Fibroblast of lung (primary cell): ENCODE data around the gene CCDC152. TPM values are rescaled to one million over a fixed set of nuclear protein-coding genes. Genes with fewer than 3 reads are reported as not detected.

Source experiments
- DNase-seq, 2 donors: peaks; one replicate each; pipeline versions ENCODE4 v3.0.0 to v3.0.0-alpha.2; 2010; ENCODE audit warnings: low read depth in 2 of 2
- H2AFZ ChIP-seq: 2 replicates; pipeline ENCODE4 v1.5.1; 2012; ENCODE audit warnings: low read length, control low read depth, inconsistent platforms
- H3K27ac ChIP-seq: 2 replicates; pipeline ENCODE4 v1.5.1; 2011; ENCODE audit warnings: low read length, control low read depth; ENCODE audit not compliant: insufficient read depth
- H3K27me3 ChIP-seq: 2 replicates; pipeline ENCODE4 v1.5.1; 2011; ENCODE audit warnings: mild to moderate bottlenecking, low read length; ENCODE audit not compliant: control insufficient read depth, insufficient read depth
- H3K36me3 ChIP-seq: 2 replicates; pipeline ENCODE4 v1.5.1; 2011; ENCODE audit warnings: low read length; ENCODE audit not compliant: control insufficient read depth, insufficient read depth
- H3K4me1 ChIP-seq: 2 replicates; pipeline ENCODE4 v1.5.1; 2011; ENCODE audit warnings: low read length; ENCODE audit not compliant: control insufficient read depth, insufficient read depth; ENCODE audit errors: extremely low read depth
- H3K4me2 ChIP-seq: 2 replicates; pipeline ENCODE4 v1.5.1; 2011; ENCODE audit warnings: low read length, control low read depth; ENCODE audit not compliant: insufficient read depth; ENCODE audit errors: extremely low read depth
- H3K4me3 ChIP-seq, 4 experiments: fragments of 200-600 bp in 1 of 4; sonication (generic) in 1 of 4; replicated peaks in 1 of 4; 2 replicates each; pipeline ENCODE4 v1.5.1; 2011 to 2016; ENCODE audit warnings: low read length in 4 of 4, low read depth in 3 of 4, mild to moderate bottlenecking in 3 of 4, control low read depth in 2 of 4, inconsistent platforms in 1 of 4, mixed read lengths in 1 of 4; ENCODE audit not compliant: insufficient read depth in 1 of 4; ENCODE audit errors: control extremely low read depth in 1 of 4
- H3K79me2 ChIP-seq: 2 replicates; pipeline ENCODE4 v1.5.1; 2012; ENCODE audit warnings: mild to moderate bottlenecking, low read length, inconsistent platforms; ENCODE audit not compliant: control insufficient read depth, insufficient read depth
- H3K9ac ChIP-seq: 2 replicates; pipeline ENCODE4 v1.5.1; 2011; ENCODE audit warnings: mild to moderate bottlenecking, low read length, control low read depth; ENCODE audit not compliant: insufficient read depth
- H3K9me3 ChIP-seq: 2 replicates; pipeline ENCODE4 v1.5.1; 2012; ENCODE audit warnings: low read depth, low read length; ENCODE audit not compliant: control insufficient read depth, insufficient read depth
- H4K20me1 ChIP-seq: 2 replicates; pipeline ENCODE4 v1.5.1; 2011; ENCODE audit warnings: low read length; ENCODE audit not compliant: control insufficient read depth, insufficient read depth; ENCODE audit errors: extremely low read depth
- EZH2 ChIP-seq: IDR thresholded peaks from 2 replicates; pipeline ENCODE4 v1.5.1; 2012; ENCODE audit warnings: low read length, control low read depth, mild to moderate bottlenecking; ENCODE audit errors: missing control alignments
- polyA plus RNA-seq, 2 donors: library from polyadenylated mRNA; depleted of rRNA in 1 of 2; stranded (reverse) in 1 of 2; unstranded in 1 of 2; fragments of >200 nt; gene quantifications; 2 replicates each; pipeline ENCODE4 v1.2.1, GENCODE V29; 2011 to 2012; ENCODE audit warnings: missing spikeins in 1 of 2
- total RNA-seq: library from RNA; depleted of rRNA; stranded (reverse); fragments of >200 nt; gene quantifications from 2 replicates; pipeline ENCODE4 v1.2.1, GENCODE V29; 2014
- TF ChIP-seq, protein P1 (sequence below), 2 donors: IDR thresholded peaks in 1 of 2; conservative IDR thresholded peaks in 1 of 2; 1 replicate in 1 of 2; 2 replicates in 1 of 2; pipeline ENCODE4 v1.5.1; 2011 to 2012; ENCODE audit warnings: low read length in 2 of 2, control low read depth in 1 of 2, inconsistent platforms in 1 of 2, low read depth in 1 of 2, mild to moderate bottlenecking in 1 of 2

The CCDC152 gene
- total and polyA plus RNA-seq, 2 donors (not counting 1 experiment from before 2014, with no cell fraction given): 1.4 to 2.5 TPM

DNA sequence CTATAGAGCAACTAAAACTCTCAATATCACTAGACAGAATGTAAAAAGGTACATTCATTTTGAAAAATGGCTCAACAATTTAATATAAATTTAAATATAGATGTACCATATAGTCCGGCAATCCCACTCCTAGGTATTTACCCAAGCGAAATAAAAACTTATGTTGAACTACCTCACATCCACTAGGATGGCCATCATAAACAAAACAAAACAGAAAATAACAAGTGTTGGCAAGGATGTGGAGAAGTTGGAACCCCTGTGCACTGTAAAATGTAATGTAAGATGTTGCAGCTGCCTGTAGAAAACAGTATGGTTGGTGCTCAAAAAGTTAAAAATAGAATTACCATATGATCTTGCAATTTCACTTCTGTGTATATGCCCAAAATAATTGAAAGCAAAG lies 91.9 kb downstream of the CCDC152 start:
- no peaks in the 10 kb centered on the region for H4K20me1 ChIP-seq
- no peak overlapping the region for H2AFZ ChIP-seq
- DNase-seq: no peak
- no peaks in the 10 kb centered on the region for H3K4me1 ChIP-seq
- no peak overlapping the region for H3K9ac ChIP-seq
- TF ChIP-seq, protein P1, sequence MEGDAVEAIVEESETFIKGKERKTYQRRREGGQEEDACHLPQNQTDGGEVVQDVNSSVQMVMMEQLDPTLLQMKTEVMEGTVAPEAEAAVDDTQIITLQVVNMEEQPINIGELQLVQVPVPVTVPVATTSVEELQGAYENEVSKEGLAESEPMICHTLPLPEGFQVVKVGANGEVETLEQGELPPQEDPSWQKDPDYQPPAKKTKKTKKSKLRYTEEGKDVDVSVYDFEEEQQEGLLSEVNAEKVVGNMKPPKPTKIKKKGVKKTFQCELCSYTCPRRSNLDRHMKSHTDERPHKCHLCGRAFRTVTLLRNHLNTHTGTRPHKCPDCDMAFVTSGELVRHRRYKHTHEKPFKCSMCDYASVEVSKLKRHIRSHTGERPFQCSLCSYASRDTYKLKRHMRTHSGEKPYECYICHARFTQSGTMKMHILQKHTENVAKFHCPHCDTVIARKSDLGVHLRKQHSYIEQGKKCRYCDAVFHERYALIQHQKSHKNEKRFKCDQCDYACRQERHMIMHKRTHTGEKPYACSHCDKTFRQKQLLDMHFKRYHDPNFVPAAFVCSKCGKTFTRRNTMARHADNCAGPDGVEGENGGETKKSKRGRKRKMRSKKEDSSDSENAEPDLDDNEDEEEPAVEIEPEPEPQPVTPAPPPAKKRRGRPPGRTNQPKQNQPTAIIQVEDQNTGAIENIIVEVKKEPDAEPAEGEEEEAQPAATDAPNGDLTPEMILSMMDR (conservative IDR thresholded peaks at IDR 0.05 in 1 of 2, IDR thresholded peaks at IDR 0.05 in 1 of 2; ENCODE audit: low read depth in 1 of 2, low read length in 2 of 2): no peak
- TF ChIP-seq EZH2: no peak
- no peaks in the 10 kb centered on the region for H3K27me3 ChIP-seq
- H3K4me3 ChIP-seq: no peak overlapping the region
- no peaks in the 10 kb centered on the region for H3K79me2 ChIP-seq
- H3K4me2 ChIP-seq: no peak overlapping the region
- H3K9me3 ChIP-seq: no peaks in the 10 kb centered on the region
- no peaks in the 10 kb centered on the region for H3K36me3 ChIP-seq
- H3K27ac ChIP-seq: no peak overlapping the region

DNA sequence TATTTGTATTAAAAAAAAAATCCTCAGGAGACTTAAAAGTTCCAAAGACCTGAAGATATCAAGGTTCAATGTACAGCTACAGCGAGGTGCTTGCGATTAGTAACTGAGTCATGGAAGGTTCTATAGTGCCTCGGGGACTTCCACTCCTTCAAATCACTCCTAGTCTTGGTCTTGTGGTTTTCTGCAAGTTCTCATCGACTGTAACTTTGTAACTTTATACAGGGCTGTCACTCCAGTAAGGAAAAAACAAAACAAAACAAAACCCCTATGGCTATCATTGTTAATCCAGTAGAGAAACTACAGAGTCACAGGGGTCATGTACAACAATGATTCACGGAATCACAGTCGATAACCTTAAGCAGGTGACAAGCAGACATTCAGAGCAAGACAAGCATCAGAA lies 94.9 kb downstream of the CCDC152 start:
- no peaks in the 10 kb centered on the region for H3K9me3 ChIP-seq
- no peak overlapping the region for H2AFZ ChIP-seq
- H3K27ac ChIP-seq: no peak overlapping the region
- no peaks in the 10 kb centered on the region for H4K20me1 ChIP-seq
- no peak for TF ChIP-seq EZH2
- TF ChIP-seq, protein P1 (conservative IDR thresholded peaks at IDR 0.05 in 1 of 2, IDR thresholded peaks at IDR 0.05 in 1 of 2; ENCODE audit: low read depth in 1 of 2, low read length in 2 of 2): no peak
- H3K79me2 ChIP-seq: no peaks in the 10 kb centered on the region
- no peak overlapping the region for H3K9ac ChIP-seq
- H3K4me1 ChIP-seq: no peaks in the 10 kb centered on the region
- H3K36me3 ChIP-seq: no peaks in the 10 kb centered on the region
- no peak overlapping the region for H3K4me3 ChIP-seq
- H3K27me3 ChIP-seq: no peaks in the 10 kb centered on the region
- no peak overlapping the region for H3K4me2 ChIP-seq
- DNase-seq: no peak

Other genes with a start within 250 kb of the CCDC152 start
- gene SELENOP, start 55.1 kb downstream of the CCDC152 start, total RNA-seq: 677 and 809 TPM in 2 replicates
- gene SELENOP, start 55.1 kb downstream of the CCDC152 start, polyA plus RNA-seq: 75.2 and 175 TPM in 2 replicates